BLaER1 treated with 17β-estradiol and CSF1 and Interleukin-3, amounts not matched to agents 10 nM and 100 nM (cell line): Measurements from ENCODE around the gene CLIC5.

Experiments
- H3K27ac ChIP-seq, 11 experiments: shearing (Covaris generic); formaldehyde crosslinking; 2 replicates each; pipeline ENCODE4 v1.8.1; 2022
- H3K27me3 ChIP-seq, 11 experiments: shearing (Covaris generic); formaldehyde crosslinking; 2 replicates each; pipeline ENCODE4 v1.8.1; 2022
- H3K36me3 ChIP-seq, 11 experiments: shearing (Covaris generic); formaldehyde crosslinking; 2 replicates each; pipeline ENCODE4 v1.8.1; 2022
- H3K4me1 ChIP-seq, 10 experiments: shearing (Covaris generic); formaldehyde crosslinking; 2 replicates each; pipeline ENCODE4 v1.8.1; 2022
- H3K4me2 ChIP-seq, 11 experiments: shearing (Covaris generic); formaldehyde crosslinking; 2 replicates each; pipeline ENCODE4 v1.8.1; 2022
- H3K4me3 ChIP-seq, 10 experiments: shearing (Covaris generic); formaldehyde crosslinking; 2 replicates each; pipeline ENCODE4 v1.8.1; 2022
- H3K9ac ChIP-seq, 11 experiments: shearing (Covaris generic); formaldehyde crosslinking; 2 replicates each; pipeline ENCODE4 v1.8.1; 2022
- H3K9me3 ChIP-seq, 11 experiments: shearing (Covaris generic); formaldehyde crosslinking; replicated peaks in 1 of 11; 2 replicates each; pipeline ENCODE4 v1.8.1; 2022
- H4K20me1 ChIP-seq, 11 experiments: shearing (Covaris generic); formaldehyde crosslinking; 2 replicates each; pipeline ENCODE4 v1.8.1; 2022
- Cebpa-rat ChIP-seq, 11 experiments: shearing (Covaris generic); IDR thresholded peaks; 2 replicates each; pipeline ENCODE4 v1.8.1; 2022

Gene CLIC5

DNA sequence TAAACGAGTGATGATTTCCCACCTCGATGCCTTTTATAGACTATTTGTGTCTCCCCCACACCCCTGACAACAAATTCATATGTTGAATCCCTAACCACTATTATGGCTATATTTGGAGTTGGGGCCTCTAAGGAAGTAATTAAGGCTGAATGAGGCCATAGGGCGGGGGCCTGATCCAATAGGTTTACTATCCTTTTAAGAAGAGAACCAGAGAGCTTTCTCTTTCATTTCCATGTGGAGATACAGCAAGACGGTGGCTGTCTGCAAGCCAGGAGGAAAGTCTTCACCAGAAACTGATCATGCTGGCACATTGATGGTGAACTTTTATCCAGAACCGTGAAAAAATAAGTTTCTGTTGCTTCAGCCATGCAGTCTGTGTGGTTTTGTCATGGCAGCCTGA, 38.9 kb upstream of the CLIC5 start:
- Histone ChIP-seq H3K27ac (peak overlapping the region in 8 of 11 experiments; percentile 57 to 87 (median 70); a peak in 15 of 22 replicates), H3K4me2 (peak overlapping the region; percentile 44 to 77 (median 65); a peak in 20 of 22 replicates), H3K9ac (peak overlapping the region in 1 of 11 experiments; percentile 72; a peak in 2 of 22 replicates), H3K9me3 (peaks cover 38 to 52% (median 44%) of the 10 kb centered on the region in 11 experiments), H3K4me1 (peaks cover 22 to 66% (median 34%) of the 10 kb centered on the region in 10 experiments), H4K20me1 (no peaks in the 10 kb centered on the region), H3K4me3 (no peak overlapping the region), H3K27me3 (no peaks in the 10 kb centered on the region), H3K36me3 (peaks cover 0 to 4% (median 0%) of the 10 kb centered on the region in 11 experiments; a peak in 1 of 22 replicates)
- TF ChIP-seq Cebpa-rat (IDR thresholded peaks at IDR 0.05) = no peak

DNA sequence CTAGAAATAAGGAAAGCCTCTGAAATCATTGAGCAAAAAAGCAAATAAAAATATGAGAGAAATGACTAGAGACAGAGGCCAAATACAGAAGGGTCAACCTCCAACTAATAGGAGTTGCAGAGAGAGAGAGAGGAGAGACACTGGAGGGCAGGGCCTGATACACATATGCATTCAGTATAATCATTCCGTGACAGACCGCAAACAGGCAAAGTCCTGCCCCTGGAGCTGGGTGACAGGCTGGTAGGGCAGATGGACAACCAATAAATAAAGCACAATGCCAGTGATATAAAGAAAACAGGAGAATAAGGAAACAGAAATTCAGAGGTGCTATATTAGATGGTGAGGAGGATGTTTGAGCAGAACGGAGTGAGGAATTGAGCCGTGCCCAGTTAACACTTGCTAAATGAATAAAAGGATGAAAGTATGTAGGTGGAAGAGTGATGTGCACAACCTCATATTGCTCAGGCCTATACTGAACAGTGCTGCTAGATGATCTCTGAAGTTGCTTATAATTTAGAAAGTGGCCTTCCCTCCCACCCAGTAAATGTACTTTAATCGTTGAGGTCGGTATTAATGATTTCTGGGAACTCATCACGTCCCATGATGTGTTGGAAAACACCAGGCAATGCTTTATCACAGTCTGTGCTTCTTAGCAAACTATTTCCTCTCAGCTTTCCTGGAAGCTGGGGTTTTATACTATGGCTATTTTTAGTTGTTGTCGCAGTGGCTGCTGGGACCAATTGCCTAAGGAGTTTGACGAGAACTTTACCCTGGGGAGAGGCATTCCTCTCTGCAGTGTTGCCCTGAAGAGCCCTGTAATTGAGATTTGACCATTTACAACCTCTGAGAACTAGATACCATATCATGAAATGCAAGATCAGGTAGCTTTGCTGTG, 37.6 kb upstream of the CLIC5 start:
- peak overlapping the region; percentile 6 to 87 (median 68); a peak in 20 of 22 replicates for H3K27ac ChIP-seq
- no peak overlapping the region for H3K4me3 ChIP-seq
- H3K4me1 ChIP-seq = peaks cover 20 to 70% (median 32%) of the 10 kb centered on the region in 10 experiments
- H3K9ac ChIP-seq = peak overlapping the region in 7 of 11 experiments; percentile 10 to 72 (median 35); a peak in 7 of 22 replicates
- H3K36me3 ChIP-seq = peaks cover 0 to 4% (median 0%) of the 10 kb centered on the region in 11 experiments; a peak in 1 of 22 replicates
- H3K27me3 ChIP-seq = no peaks in the 10 kb centered on the region
- TF ChIP-seq Cebpa-rat (IDR thresholded peaks at IDR 0.05) = 0 out of 22 replicates have a peak, but pooled peaks of 1 of the 11 experiments have one; percentile 16
- peaks cover 32 to 43% (median 36%) of the 10 kb centered on the region in 11 experiments for H3K9me3 ChIP-seq
- H3K4me2 ChIP-seq = peak overlapping the region; percentile 44 to 77 (median 65)
- H4K20me1 ChIP-seq = no peaks in the 10 kb centered on the region

DNA sequence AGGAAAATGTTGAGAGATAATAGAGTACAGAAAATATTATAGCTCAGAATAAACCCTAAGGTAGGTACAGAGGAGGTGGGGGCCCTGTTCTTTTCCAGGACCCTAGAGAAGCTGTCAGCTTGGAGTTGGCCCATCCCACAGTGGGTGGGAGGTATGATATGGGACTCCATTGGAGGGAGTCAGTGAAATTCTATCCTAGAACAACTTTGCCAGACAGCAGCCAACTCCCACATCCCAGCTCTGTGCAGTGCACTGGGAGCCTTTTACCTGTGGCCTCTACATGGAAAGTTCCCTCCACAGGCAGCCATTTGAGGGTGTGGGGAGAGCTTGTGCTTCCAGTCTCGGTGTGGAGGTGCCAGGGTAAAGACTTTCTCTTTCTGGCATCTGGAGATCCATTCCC, 36.8 kb upstream of the CLIC5 start:
- Histone ChIP-seq H3K4me1 (peaks cover 15 to 72% (median 31%) of the 10 kb centered on the region in 10 experiments), H4K20me1 (no peaks in the 10 kb centered on the region), H3K36me3 (peaks cover 0 to 4% (median 0%) of the 10 kb centered on the region in 11 experiments; a peak in 1 of 22 replicates), H3K27ac (peak overlapping the region in 10 of 11 experiments; percentile 40 to 87 (median 68); a peak in 17 of 22 replicates), H3K9me3 (peaks cover 24 to 35% (median 28%) of the 10 kb centered on the region in 11 experiments), H3K4me3 (no peak overlapping the region), H3K27me3 (no peaks in the 10 kb centered on the region), H3K9ac (peak overlapping the region in 1 of 11 experiments; percentile 59; a peak in 1 of 22 replicates), H3K4me2 (peak overlapping the region in 9 of 11 experiments; percentile 30 to 77 (median 65); a peak in 17 of 22 replicates)
- no peak for TF ChIP-seq Cebpa-rat (IDR thresholded peaks at IDR 0.05)

DNA sequence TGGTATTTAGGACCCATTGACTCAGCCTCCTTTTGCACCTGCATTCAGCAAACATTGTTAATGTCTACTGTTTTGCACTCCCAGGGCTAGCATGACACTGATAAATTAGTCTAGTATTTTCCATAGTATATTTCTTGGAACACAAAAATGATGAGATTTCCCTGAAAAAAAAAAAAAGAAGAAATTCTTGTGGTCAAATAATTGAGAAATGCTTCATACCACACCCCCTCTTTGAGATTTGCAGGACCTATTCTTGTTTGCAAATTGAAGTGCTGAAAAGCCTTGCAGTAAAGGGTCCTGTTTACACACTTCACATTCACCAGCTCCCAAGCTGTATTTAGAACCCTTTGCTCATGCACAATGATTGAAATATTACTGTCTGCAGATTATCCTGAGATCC, 36.3 kb upstream of the CLIC5 start:
- peak overlapping the region in 7 of 11 experiments; percentile 30 to 77 (median 65); a peak in 12 of 22 replicates for H3K4me2 ChIP-seq
- H3K9ac ChIP-seq = peak overlapping the region in 1 of 11 experiments; percentile 59; a peak in 1 of 22 replicates
- H3K27me3 ChIP-seq = no peaks in the 10 kb centered on the region
- H3K9me3 ChIP-seq = peaks cover 19 to 30% (median 23%) of the 10 kb centered on the region in 11 experiments
- no peak overlapping the region for H3K4me3 ChIP-seq
- no peaks in the 10 kb centered on the region for H4K20me1 ChIP-seq
- TF ChIP-seq Cebpa-rat (IDR thresholded peaks at IDR 0.05) = no peak
- H3K36me3 ChIP-seq = peaks cover 0 to 2% (median 0%) of the 10 kb centered on the region in 11 experiments; a peak in 1 of 22 replicates
- peak overlapping the region in 6 of 11 experiments; percentile 63 to 87 (median 72); a peak in 6 of 22 replicates for H3K27ac ChIP-seq
- H3K4me1 ChIP-seq = peaks cover 15 to 77% (median 31%) of the 10 kb centered on the region in 10 experiments

DNA sequence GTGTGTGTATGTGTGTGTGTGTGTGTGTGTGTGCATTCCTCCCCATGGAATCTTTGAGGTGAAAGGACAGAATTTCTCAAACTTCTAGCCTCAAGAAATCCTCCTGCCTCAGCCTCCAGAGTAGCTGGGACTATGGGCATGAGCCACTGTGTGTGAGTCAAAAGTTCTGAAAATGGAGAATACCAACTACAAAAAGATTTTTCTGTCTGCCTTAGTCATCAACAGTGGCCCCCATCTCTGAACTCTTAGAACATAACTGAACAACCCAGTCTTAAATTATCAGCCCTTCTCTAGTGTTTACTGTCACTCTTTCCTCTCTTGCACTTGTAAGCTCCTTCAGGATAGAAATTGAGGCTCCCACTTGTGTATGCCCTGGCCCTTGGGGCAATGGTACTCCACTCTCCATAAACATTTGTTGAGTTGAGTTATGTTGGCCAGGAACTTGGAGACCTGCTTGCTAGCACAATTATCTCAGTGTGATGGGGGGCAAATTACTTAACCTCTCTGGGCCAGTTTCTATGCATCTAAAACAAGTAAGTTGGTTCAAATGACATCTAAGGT, 35.3 kb upstream of the CLIC5 start:
- no peak overlapping the region for H3K9ac ChIP-seq
- peaks cover 8 to 19% (median 12%) of the 10 kb centered on the region in 11 experiments; a peak in 21 of 22 replicates for H3K9me3 ChIP-seq
- no peaks in the 10 kb centered on the region for H3K27me3 ChIP-seq
- peaks cover 15 to 87% (median 40%) of the 10 kb centered on the region in 10 experiments for H3K4me1 ChIP-seq
- H3K4me2 ChIP-seq = peak overlapping the region in 2 of 11 experiments; percentile 72 to 77; a peak in 5 of 22 replicates
- peak overlapping the region in 4 of 11 experiments; percentile 14 to 72 (median 52); a peak in 3 of 22 replicates for H3K27ac ChIP-seq
- no peak for TF ChIP-seq Cebpa-rat (IDR thresholded peaks at IDR 0.05)
- H3K36me3 ChIP-seq = no peaks in the 10 kb centered on the region
- no peak overlapping the region for H3K4me3 ChIP-seq
- no peaks in the 10 kb centered on the region for H4K20me1 ChIP-seq

DNA sequence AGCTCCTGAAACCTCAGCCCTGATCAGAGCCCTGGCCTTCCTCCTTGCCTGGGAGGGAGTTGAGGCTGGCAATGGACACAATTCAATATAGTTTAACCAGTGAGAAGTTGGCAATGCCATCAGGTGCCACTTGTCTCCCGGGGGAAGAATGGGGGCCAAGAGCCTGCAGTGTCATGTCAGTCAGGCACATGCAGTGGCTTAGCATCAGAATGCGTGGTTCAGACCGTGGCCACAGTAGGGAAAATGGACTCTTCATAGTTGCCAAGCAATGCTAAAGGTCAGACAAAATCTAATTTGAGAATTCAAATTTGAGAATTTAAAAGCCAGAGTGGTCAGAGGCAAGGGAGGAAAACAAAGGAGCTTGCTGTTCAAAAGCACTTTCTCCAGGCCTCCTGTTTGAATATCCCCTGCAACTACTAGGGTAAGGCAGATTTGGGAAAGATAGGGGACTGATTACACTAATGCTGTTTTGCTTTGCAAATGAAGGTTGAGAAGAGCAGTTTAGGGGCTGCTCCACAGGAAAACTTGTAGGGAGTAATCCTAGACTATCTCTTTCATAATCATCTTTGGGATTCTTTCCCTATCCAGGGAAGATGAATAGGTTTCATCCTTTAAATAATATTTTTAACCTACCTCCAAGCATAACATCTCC, 33.1 kb upstream of the CLIC5 start:
- no peaks in the 10 kb centered on the region for H3K27me3 ChIP-seq
- no peak overlapping the region for H3K4me3 ChIP-seq
- H3K4me1 ChIP-seq = peaks cover 28 to 92% (median 51%) of the 10 kb centered on the region in 10 experiments
- H3K9ac ChIP-seq = no peak overlapping the region
- H3K27ac ChIP-seq = peak overlapping the region in 1 of 11 experiments; percentile 1; a peak in 4 of 22 replicates
- H3K9me3 ChIP-seq = no peaks in the 10 kb centered on the region; a peak in 1 of 22 replicates
- no peak for TF ChIP-seq Cebpa-rat (IDR thresholded peaks at IDR 0.05)
- H3K36me3 ChIP-seq = no peaks in the 10 kb centered on the region
- peak overlapping the region in 2 of 11 experiments; percentile 33 to 77; a peak in 2 of 22 replicates for H3K4me2 ChIP-seq
- no peaks in the 10 kb centered on the region for H4K20me1 ChIP-seq

DNA sequence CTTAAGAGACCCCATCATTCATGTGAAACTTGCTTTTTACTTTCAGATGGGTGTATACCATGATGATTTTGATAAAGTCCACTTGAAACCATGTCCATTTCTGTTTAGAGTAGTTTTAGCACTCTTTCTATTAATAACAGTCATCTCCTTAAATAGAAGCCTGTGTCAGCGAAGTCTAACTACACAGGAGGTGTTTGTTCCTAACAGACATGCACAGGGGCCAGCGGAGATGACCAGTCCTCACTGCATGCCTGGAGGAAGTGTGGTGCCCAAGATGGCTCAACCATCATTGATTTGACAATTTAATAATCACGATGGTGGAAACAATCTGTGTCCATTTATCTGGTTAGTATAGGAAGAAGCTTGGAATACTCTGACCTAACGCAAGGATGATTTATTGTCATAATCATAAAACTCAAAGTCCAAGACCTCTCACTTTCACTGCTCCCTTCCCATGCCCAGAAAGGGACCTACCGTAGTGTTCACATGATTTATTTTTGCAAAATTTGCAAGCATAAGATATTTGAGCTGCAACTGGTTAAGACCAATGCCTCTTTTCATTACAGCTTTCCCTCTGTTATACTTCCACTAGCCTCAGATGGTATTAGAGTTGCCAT, 31.0 kb upstream of the CLIC5 start:
- H3K9me3 ChIP-seq = no peaks in the 10 kb centered on the region; a peak in 1 of 22 replicates
- H3K36me3 ChIP-seq = no peaks in the 10 kb centered on the region
- H3K27ac ChIP-seq = peak overlapping the region; percentile 17 to 91 (median 84); a peak in 17 of 22 replicates
- H3K9ac ChIP-seq = no peak overlapping the region
- no peaks in the 10 kb centered on the region for H4K20me1 ChIP-seq
- peak overlapping the region in 7 of 11 experiments; percentile 38 to 83 (median 71); a peak in 12 of 22 replicates for H3K4me2 ChIP-seq
- H3K27me3 ChIP-seq = no peaks in the 10 kb centered on the region
- peaks cover 19 to 84% (median 39%) of the 10 kb centered on the region in 10 experiments for H3K4me1 ChIP-seq
- TF ChIP-seq Cebpa-rat (IDR thresholded peaks at IDR 0.05) = no peak
- no peak overlapping the region for H3K4me3 ChIP-seq
